Eye (tissue), 1 donor: ENCODE results near the gene TMEM259.

ENCODE experiments used
- DNase-seq: peaks from one replicate; pipeline ENCODE4 v3.0.0-alpha.2; 2015

Gene TMEM259

GRCh38 chr19:982567-983170, 38.3 kb downstream of the TMEM259 start:
- peak; percentile 89 for DNase-seq

DNA sequence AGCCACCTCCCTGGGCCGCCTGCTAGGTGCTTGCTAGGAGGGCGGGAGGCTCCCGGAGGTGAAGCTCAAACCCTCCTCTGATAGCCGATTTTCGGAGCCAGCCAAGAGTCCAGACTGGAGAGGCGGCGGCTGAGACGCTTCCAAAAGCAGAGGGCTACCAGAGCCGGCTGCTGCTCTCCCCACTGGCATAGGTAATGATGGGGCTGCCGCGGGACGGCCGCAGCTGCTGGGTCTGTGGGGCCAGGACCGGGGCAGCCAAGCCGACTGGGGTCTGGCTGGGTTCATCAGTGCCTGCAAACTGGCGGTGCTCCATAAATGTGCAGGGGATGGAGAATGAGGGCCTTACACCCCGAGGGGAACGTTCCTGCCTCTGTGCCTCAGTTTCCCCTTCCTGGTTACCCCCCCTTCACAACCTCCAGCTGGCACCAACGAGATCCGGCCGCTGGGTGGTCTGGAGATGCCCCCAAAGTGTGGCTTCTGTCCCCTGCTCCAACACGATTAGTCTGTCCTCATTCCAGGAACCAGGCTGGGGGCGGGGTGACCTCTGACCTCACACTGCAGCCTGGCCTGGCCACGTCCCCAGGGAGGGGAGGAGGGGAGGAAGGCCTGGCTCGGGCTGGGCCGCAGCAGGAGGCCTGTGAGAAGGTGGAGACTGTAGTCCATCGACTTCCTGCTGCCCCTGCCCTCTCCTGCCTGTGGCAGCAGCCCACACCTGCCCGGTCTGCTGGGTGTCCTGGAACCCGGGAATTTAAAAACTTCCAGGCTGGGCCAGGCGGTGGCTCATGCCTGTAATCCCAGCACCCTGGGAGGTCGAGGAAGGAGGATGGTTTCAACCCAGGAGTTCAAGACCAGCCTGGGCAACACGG, 40.6 kb downstream of the TMEM259 start:
- peak; percentile 70 for DNase-seq

- no peak for DNase-seq
Observed at GRCh38 chr19:979318-979741, 41.6 kb downstream of the TMEM259 start.

GRCh38 chr19:977058-977464, 43.9 kb downstream of the TMEM259 start:
- DNase-seq: no peak

DNA sequence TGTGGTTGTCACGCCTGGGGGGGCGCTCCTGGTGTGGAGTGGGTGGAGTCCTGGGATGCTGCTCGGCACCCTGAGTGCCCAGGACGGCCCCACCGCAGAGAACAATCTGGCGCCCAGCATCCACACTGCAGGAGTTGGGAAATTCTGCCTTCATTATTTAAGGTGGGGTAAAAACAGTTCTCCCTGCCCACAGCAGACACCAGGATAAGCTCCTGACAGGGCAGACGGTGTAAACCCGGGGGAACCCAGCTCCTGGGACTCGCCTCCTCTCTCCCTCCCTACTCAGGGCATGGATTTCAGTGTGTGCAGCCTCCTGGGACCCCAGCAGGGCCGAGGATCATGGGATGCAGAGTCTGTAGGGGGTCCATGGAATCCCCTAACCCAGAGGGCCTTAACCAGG, 44.4 kb downstream of the TMEM259 start:
- DNase-seq: no peak

- DNase-seq: no peak
Observed at GRCh38 chr19:974564-975257, 46.2 kb downstream of the TMEM259 start.

DNA sequence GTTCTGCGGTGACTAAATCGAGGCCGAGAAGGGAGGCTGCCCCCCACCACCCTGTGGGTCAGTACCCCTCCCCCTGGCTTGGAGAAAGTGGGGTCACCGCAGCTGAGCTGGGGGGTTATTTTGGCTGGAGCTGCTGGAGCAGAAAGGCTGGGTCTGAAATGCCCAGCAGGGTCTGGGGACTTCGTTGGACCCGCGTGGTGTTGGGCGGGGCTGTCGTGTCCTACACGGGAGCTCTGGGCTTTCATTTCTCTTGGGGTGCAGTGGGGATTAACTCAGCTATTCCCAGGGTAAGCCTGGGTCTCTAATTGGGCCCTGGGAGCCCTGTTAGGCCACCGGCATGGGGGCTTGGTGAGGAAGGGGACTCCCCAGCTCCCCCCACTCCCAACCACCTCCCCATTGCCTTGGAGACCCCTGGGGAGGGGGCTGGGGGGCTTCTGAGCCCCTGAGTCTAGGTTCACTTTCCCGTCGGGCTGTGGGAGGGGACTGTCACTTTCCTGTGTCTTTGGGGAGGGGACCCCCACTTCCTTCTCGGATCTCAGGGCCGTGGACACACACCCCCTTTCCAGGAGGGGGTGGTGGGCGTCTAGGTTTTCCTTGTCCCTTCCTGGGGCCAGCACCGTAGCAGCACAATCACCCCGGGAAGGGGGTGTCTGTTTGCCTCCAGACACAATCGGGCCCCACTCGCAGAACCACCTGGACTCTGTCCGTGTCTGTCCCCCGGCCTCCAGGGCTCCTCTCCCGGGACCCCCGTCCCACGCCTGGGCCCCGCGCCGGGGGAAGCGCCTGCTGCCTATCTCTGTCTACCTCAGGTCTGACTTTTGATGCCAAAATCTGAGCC, 47.0 kb downstream of the TMEM259 start:
- DNase-seq: no peak

DNA sequence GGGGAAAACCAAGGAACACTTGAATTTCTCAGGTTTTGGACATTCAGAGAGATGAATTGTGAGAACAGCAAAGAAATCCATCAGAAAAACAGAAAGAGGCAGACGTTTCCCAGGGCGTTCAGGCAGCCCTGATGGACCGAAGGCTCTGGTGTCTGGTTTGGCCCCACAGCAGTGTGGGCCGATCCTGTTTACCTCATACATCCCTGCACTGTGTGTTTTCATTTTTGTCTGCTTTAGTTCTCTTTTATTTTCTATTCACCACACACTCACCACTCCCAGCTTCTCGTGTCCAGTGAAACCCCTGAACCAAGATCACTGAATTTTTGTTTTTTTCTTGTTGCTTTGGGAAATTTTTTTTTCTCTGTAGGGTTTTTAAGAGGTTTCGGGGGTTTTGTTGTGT, 48.6 kb downstream of the TMEM259 start:
- no peak for DNase-seq

GRCh38 chr19:971795-972194, 49.1 kb downstream of the TMEM259 start:
- no peak for DNase-seq

- no peak for DNase-seq
Observed at GRCh38 chr19:970695-971094, 50.2 kb downstream of the TMEM259 start.

- no peak for DNase-seq
Observed at GRCh38 chr19:966485-967088, 54.3 kb downstream of the TMEM259 start.

- DNase-seq: no peak
Observed at GRCh38 chr19:964761-965694, 55.9 kb downstream of the TMEM259 start.

GRCh38 chr19:964116-964520, 56.8 kb downstream of the TMEM259 start:
- no peak for DNase-seq

DNA sequence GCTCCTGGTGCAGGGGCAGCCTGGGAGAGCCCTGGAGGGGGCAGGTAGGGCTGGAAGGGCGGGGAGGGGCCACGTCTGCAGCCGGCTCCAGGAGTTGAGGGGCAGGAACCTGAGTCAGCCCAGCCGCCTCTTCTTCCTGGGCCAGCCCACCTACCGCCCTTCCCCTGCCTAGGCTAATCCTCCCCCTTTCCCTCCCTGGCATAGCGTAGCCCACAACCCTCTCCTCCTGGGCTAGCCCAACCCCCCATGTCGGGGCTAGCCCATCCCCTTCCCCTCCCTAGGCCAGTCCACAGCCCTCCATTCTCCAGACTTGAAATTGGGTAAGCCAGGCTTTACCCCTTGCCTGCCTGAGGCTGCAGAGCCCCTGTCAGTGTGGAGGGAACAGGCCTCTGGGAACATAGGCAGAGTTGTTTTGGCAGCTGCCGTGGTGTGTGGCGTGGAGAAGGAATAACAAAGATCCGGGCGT, 57.4 kb downstream of the TMEM259 start:
- no peak for DNase-seq

- DNase-seq: no peak
Observed at GRCh38 chr19:962683-963400, 58.1 kb downstream of the TMEM259 start.

DNA sequence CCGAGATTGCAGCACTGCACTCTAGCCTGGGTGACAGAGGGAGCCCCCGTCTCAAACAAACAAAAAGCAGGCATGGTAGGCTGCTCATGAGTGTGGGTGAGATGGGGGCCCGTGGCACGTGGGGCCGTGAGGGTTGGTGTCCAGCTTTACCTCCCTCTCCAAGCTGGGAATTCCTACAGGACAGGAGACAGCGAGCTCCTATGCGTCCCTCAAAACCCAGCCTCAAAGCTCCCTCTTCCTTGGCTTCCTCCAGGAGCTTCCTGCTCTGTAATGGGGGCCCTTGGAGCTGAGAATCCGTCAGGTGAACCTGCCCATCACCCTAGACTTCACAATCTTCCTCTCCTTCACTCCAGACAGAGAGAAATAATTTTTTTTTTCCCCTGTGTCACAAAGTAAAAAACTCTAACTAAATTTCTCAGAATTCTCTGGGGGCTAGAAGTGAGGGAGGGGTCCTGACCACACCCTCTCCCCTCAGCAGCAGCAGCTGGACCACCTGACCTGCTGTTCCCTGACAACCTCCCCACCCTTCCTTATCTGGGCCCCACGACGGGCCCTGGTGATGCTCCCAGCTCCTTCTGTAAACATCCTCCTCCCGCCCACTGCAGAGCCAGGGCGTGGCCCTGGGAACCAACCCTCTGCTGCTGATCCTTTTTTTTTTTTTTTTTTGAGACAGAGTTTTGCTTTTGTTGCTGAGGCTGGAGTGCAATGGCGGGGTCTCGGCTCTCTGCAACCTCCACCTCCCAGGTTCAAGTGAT, 58.9 kb downstream of the TMEM259 start:
- DNase-seq: no peak

DNA sequence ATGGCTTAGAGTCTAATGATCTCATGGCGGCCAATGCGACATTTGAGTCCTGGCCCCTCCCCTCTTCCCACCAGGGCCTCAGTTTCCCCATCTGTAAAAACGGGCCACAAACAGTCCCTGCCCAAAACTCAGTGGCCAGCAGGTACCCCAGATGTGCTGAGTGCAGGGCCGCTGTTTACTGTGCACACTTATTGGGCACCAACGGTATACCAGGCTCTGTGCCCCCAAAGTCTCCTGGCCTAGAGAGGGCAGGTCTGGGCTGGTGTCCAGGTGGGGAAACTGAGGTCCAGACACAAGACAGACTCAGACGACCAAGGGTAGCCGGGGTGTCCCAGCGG, 60.4 kb downstream of the TMEM259 start:
- DNase-seq: no peak

DNA sequence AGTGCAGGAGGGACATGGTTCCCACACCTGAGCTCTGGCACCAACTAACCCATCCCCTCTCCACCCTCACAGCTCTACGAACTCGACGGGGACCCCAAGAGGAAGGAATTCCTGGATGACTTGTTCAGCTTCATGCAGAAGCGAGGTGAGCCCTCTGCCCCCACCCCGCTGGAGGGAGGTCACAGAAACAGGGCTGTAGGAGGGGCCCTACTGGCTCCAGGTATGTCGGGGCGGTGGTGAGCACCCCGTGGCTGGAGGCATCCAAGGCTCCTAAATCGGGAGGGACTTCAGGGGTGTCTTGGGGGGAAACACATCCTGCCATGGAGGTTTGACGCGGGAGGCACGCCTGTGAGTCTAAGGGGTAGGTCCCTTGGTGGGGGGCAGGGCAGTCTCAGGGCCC, 60.9 kb downstream of the TMEM259 start:
- DNase-seq: no peak
